ENCODE data around the gene HLA-DOB.
A peak's percentile ranks its signal among the peaks of the same experiment; 100 is the strongest.

Gene HLA-DOB

DNA sequence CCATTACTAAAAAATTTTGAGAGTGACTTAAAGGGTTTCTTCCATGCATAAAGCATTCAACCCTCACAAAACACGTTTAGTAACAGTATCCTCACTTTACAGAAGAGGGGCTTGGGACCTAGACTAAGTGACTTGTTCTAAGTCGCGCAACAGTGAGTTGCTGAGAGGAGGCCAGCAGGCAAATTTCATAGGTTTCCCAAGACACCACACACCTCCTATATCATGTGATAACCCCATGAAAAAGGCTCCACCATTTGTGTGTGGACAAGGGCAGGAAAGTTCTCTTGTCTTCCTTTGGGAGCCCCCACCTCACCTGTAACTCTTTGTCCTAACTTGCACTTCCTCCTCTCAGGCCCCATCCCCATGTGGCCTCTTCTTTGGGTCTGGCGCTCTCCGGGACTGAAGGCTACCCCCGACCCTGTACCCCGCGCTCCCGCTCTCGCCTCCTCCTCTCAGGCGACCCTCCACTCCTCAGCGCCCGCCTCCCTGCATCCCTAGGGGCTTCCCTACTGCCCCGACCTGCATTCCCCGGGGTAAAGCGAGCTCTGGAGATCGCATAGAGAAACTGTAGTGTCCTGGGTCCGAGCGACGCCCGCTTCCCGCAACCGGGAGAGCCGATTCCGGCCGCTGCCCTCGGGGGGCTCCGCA lies 26.7 kb upstream of the HLA-DOB start:
- no peak for DNase-seq

DNA sequence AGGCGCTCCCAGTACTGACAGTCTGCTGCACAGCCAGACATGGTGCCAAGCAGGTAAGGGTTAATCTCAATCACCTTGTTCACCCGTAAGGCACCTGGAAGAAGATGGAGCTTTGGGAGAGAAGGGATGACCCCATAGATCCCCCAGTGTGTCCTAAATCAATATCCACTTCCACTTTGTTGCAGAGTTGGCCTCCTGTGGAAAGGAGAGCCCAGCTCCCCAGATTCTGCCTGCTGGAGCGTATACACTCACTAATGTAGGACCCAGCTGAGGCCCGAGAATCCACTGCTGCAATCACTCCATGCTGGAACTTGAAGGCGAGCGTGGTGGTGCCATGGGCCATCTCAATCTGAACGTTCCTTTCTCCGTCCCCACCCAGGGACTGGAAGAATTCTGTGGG lies 25.9 kb upstream of the HLA-DOB start:
- no peak for DNase-seq

DNA sequence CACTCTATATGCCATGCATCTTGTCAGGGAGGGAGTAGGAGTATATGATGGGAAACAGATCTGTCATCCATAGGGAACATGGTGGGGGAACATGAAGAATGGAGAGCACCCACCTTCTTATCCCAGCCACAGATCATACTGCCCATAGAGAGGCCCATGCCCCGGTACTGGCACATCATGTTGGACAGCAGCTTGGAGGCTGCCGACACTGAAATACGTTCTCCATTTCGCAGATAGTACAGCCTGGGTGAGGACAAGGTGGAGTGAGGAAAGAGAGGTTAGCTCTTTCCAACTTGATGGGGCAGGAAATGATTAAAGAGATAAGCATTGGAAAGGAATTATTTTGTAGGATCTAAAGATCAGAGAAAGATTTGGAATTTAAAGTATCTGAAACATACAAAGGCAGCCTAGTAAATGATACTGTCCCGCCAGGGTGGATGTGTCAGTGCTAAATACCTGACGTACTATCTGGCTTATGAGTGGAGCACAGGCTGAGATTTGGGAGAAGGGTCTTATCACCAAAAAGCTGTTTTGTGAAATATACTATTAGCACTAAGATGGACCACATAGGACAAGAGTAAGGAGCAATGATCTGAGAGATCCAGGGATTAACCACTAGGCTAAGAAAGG lies 25.3 kb upstream of the HLA-DOB start:
- no peak for DNase-seq

DNA sequence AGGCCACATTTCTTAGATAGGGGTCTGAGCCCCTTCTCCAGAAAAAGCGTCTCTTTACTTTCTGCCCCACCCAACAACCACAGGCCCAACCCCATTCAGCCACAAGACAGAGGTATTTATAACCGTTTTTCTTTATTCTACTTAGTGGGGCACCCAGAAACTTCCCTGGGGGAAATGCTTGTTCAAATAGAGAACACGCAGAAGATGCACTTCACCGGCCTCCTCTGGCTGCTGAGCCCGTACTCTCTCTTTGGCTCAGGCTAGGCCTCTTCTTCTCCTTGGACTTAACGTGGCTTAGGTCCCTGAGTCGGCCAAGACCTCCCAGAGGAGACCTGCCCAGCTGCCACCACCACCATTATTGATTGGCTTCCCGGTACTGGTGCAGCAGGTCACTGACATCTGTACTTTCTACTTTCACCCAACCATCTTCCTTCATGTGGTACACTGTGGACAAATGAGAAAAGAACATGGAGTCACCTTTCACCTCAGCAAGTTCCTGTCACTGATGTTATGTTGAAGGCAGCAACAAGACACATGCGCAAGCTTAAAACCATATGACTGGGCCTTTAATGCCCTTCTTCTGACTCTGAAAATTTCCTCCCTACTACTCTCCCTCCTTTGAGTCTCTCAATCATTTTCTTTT lies 23.9 kb upstream of the HLA-DOB start:
- DNase-seq = no peak

DNA sequence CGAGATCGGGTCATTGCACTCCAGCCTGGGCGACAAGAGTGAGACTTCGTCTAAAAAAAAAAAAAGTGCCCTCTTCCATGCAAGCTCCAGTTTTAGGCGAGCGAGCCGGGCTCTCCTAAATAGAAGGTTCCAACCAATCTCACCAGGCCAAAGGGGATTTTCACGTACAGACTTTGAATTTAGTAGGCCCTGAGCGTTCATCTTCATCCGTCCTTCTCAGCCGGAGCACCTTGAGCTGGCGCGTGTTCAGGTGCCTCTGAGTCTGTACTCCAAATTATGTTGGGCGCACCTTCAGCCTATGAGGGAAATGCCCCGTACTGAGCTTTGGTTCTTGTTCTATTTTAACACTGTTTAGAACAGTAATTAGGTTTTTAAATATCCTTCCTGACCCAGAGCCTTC lies 22.6 kb upstream of the HLA-DOB start:
- DNase-seq = no peak

DNA sequence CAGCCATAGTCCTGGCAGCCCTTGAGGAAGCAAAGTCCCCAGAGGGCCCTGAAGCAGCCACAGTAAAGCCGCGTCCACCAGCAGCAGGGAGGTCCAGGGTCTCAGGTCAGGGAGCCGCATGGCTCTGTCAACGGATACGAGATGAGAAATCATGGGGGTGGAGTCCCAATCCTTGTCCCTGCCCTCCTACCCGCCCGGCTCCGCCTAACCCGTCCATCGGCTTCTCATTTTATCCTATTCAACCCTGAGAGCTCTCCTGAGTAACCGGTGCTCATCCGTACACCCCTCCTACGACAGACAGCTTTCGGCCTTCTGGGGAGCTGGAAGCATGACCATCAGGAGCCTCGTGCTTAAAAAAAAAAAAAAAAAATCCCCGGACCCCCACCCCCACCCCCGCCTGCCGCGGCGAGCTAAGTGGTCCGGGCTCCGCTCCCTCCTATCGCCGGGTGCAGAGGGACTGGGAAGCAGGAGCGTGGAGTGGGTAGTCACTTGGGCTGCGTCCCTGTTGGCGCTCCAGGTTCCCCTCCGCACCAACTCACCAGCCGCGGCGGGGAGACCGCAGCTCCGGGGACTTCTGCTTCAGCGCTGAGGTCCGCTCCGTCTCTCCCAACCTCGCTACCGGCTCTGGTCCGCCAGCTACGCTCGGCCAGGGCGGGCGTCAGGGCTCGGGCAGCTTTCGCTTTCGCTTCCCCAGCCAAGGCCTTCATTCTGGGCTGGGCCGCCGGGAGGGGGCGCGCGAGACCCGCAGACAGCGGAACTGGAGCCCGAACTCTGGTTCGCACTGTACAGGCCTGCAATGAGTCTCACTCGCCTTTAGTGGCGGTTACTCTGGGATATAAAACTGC lies 21.5 kb upstream of the HLA-DOB start, which contains the start of gene TAP2:
TAP2 (minus strand) TSS at position 626 of the 845 bp plus-strand sequence; CDS start at position 120, 506 bp downstream.
- peak; percentile 99 for DNase-seq

DNA sequence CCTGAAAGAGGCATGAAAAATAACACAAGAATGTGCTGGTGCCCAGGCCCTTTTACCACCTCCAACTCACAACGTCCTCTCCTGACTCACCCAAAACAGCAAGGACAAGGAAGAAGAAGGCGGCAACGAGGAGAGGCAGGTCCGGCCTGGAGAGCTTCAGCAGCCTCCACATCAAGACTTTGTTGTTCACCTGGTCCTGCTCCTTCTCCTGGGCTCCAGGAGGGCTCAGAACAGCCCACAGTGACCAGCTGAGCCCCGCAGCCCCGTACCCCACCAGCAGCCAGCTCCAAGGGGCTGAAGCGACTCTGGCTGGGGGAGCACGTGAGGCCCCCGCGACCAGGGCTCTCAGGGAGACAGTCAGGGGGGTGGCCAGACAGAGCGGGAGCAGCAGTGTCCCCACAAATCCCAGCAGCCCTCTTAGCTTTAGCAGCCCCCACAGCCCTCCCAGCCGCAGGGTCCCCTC lies 20.9 kb upstream of the HLA-DOB start:
- no peak for DNase-seq

DNA sequence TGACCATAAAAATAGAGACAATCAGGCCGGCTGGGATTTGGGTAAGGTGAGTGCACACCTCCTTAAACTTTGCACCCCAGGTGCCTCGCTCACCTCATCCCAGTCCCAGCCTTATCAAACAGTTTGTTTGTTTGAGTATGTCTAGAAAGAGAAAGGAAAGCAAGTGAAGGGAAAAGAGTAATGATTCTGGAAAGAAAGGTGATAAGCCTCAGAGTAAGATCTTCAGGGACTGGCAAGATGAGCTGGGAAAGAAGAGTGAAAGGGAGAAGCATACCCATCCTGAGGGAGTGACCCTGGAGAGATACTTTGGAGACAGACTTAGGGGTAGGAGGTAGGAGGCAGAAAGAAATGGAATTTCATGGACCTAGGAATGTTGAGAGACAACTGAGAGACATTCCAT lies 20.1 kb upstream of the HLA-DOB start:
- DNase-seq = no peak

DNA sequence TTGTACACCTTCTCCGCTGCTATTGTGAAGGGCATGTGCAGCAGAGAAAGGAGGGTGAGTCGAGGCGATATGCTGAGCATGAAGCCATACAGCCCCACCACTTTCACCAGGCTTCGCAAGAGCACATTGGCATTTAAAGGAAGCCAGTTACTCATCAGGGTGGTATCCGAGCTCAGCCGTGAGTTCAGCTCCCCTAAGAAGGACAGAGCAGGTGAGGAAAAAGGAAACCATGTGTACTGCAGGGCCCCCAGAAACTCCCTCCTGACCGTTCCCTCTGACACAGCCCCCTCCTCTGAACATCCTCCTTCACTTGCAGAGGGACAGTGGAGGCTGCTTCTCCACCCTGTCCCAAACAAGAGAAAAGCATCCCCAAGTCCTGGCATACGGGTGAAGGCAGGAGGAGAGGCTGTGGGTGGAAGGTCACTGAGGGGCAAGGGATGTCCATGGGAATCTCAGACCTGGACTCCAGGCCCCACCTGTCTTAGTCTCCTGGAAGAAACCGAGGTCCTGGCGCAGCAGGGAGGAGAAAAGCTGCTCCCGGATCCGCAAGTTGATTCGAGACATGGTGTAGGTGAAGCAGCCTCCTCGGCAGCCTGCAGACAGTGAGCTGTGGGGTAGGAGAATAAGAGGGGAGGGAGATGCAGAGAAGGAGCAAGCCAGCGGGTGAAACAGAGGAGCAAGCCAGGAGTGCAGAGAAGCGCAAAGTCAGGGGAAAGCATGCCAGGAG lies 18.5 kb upstream of the HLA-DOB start:
- no peak for DNase-seq

DNA sequence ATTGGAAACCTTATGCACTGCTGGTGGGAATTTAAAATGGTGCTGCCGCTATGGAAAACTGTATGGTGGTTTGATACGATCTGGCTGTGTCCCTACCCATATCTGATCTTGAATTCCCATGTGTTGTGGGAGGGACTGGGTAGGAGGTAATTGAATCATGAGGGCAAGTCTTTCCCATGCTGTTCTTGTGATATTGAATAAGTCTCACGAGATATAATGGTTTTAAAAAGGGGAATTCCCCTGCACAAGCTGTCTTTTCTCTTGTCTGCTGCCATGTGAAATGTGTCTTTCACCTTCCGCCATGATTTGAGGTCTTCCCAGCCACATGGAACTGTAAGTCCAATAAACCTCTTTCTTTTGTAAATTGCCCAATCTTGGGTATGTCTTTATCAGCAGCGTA lies 16.9 kb upstream of the HLA-DOB start:
- no peak for DNase-seq

DNA sequence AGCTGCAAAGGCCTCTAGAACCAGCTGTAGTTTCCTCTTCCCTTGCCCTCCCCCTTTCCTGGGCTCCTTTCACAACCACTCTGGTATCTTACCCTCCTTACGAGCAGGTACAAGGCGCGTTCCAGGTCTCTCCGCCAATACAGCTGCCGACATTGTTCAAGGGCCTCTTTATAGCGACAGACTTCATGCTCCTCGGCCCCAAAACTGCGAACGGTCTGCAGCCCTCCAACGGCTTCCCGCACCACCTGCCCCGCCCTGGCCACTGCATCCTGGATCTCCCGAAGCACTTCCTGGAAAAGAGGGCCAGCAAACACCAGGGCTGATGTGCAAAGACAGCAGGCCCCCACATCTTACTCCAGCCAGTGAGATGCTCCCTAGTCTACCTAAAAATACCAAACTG lies 15.7 kb upstream of the HLA-DOB start:
- no peak for DNase-seq

DNA sequence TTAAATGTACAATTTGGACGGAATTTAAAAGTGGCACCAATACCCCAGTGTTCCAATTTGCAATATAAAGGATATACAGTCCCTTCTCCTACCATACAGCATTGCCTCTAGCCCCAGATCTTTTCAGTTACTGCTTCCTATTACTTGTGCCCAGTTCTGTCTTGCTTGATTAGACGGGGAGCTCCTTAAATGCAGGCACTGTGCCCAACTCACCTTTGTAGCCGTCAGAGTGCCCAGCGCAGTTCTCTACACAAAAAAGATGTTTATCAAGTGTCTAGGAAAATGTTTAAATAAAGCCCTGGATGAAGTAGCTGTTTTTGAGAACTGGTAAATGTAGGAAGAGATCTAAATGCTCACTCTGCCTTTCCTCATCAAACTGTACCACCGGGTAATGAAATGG lies 14.1 kb upstream of the HLA-DOB start:
- no peak for DNase-seq

DNA sequence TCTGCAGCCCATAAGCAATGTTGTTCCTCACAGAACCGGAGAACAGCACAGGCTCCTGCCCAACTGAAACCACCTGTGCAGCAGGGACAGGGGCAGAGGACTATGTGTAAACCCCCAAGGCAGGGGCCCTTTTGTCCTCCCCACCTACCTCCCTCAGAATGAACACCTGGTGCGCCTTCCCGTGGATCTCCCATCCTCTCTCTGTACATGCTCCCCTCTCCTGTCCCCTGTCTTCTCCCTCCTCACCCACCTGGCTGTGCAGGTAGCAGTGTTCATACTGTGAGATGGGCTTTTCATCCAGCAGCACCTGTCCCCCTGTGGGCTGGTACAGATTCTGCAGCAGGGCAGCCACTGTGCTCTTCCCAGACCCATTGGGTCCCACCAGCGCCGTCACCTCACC lies 13.2 kb upstream of the HLA-DOB start:
- no peak for DNase-seq

DNA sequence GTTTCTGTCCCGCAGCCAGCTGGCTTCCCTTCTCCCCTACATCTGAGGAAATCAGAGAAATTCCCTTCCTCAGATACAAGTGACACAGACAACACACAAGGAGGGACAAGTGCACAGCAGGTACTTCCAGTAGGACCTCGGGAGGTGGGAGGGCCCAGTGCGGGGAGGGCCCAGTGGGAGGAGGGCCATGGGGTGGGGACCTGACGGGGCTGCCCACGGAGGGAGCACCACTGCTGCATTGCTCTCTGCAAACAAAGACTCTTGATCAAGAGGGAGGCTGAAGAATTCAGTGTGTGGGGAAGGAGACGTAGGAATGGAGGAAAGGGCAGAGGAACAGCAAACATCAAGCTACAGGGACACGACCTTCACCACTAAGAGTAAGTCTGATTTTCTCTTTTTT lies 12.7 kb upstream of the HLA-DOB start:
- no peak for DNase-seq

DNA sequence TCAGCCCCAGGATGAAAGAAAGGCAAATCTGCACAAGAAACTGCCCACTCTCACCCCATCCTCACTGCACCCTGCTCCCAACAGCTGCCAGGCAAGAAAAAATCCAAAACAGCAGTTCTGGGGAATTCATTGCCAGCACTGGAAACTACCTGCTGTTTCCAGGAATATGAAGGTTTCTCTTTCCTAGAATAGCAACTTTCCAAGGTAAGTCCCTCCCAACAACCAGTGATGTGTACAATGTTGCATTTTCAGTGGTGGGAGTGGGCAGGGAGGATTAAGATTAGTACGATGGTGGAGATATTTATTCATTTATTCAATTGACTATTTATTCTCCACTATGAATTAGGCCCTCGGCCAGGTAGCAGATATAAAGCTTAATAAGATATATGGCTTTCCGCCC lies 10.2 kb upstream of the HLA-DOB start:
- DNase-seq = no peak

DNA sequence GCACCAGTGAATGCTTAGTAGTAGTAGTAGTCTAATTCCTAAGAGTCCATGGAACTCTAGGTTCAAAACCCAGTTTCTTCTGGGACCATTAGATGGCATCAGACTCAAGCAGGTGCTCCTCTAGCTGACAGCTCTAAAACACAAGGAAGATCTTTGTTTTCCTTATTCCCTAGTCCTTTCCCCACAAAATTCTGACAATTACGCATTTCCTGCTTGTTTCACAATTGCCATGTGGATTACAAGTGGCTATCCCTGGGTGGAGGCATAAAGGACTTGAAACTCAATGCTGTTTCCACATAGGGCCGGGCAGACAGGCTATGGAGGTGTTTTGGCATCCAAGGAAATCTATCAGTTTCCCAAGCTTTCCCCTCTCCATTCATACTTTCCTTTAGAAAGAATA lies 9.2 kb upstream of the HLA-DOB start:
- no peak for DNase-seq

DNA sequence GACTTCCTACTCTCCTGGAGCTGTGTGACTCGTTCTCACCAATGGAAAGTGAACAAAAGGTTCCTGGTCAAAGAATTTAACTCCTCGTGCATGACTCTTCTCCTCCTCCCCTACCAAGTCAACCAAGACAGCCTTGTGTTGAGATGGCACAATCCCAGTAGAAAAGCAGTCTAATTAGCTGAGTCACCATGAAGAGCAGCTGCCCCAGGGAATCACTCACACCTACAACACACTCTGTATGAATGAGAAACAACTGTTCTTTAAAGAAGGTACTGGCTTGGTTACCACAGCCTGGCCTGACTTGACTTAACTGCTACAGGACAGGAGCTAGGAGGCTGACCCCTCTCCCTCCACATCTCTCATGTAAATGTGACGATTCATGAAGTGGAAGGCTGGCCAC lies 2.9 kb upstream of the HLA-DOB start:
- no peak for DNase-seq

DNA sequence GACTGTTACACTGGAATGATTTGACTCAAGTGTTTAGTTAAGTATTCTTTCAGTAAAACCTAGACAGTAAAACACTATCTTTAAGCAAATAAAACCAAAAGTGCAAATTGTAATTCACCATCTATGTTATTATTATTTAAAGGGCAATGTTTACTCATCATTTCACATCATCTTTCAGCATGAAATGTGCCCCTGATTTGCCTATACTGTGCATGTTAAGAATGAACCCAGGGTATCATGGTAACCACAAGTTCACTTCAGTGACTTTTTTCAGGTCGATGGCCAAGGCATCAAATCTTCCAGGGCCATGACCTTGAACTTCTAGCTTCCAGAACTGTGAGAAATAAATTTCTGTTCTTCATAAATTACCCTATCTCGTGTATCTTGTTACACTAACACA lies 2.1 kb upstream of the HLA-DOB start:
- DNase-seq = no peak

DNA sequence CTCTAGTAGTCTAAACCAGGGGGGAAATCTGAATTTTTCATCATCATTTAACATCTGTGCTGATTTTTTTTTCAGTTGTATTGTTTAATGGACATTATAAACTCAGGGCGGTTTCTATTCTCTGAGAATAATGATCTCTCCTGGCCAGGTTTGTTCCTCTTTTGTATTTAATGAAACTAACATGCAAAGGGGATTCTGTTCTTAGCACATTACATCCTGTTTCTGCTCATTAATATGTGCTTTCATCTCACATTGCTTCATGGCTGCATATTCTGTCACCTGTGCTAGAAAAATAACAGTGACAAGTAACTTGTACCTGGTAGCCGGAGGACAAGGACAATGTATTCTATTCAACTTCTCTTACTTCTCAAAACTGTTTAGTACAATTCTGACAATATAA lies 806 bp downstream of the HLA-DOB start:
- DNase-seq = no peak

DNA sequence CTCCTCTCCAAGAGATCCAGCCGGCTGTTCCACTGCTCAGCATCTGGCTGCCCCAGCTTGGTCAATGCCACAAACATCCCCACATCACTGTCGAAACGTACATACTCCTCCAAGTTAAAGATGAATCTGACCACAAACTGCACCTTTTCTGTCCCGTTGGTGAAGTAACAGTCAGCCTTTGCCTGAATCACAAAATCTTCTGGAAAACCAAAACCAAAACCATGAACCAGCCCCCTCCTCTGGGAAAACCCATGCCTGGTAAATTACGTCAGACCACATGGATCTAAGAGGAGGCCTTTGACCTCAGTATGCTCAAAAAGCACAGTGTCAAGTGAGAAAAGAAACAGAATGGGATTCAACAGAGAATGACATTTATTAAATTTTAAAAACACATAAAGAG lies 1.7 kb downstream of the HLA-DOB start:
- no peak for DNase-seq

DNA sequence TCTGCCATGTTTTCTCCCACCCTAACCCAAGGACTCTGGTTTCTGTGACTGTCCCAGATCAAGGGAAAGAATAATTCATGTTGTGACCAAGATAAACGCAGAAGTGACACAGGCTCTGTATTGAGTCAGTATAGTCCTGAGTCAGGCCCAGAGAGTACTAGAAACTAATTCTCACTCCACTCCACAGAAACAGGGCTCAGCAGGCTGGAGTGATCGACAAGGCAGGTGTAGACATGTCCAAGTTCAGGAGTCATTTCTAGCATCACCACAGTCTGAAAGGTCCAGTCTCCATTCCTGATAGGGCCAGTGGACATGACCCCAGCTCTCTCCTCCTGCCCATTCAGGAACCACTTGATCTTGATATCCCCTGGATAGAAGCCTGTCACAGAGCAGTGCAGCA lies 2.7 kb downstream of the HLA-DOB start:
- DNase-seq = no peak

DNA sequence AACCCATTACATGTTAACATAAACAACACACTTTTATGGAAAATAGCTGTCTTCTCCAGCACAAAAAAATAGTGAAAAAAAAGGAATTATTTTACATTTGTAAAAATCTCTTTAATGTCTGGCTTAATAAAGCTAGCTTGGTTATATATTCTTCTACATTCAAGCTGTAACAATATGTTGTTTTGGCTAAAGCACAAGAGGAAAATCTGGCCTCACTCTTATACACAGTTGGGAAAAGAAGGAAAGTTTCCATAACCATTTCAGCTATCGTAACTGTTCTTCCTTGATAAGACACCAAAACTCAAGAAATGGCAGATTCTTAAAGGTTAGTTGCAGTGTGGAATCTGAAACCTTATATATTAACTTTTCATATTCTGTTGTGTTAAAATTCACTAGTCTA lies 7.6 kb downstream of the HLA-DOB start:
- no peak for DNase-seq
